HG03460 (cell line): Measurements from ENCODE around the gene RPA3.

Experiments used
- ATAC-seq: cut with Tn5 transposase; IDR thresholded peaks from one replicate; pipeline ENCODE4 v1.9.1; 2021; ENCODE audit not compliant: unreplicated experiment

The RPA3 gene

GRCh38 chr7:7718492-7718891, at the start of gene RPA3:
TSS of gene RPA3 (minus strand) at chr7:7718607. CDS start at chr7:7640418, 78,189 bp downstream.
- ATAC-seq: no peak

- no peak for ATAC-seq
These were observed 48.3 kb upstream of the RPA3 start for GRCh38 chr7:7766671-7767070.

GRCh38 chr7:7765422-7765821, 47.0 kb upstream of the RPA3 start:
- ATAC-seq: peak; percentile 73

- no peak for ATAC-seq
These were observed 46.4 kb upstream of the RPA3 start for GRCh38 chr7:7764520-7765396.

GRCh38 chr7:7761974-7762779, 43.8 kb upstream of the RPA3 start:
- peak; percentile 49 for ATAC-seq

- no peak for ATAC-seq
These were observed 43.0 kb upstream of the RPA3 start for GRCh38 chr7:7761340-7761973.

GRCh38 chr7:7757576-7757975, 39.2 kb upstream of the RPA3 start:
- no peak for ATAC-seq

GRCh38 chr7:7756577-7756976, 38.2 kb upstream of the RPA3 start:
- ATAC-seq: no peak

- no peak for ATAC-seq
These were observed 33.1 kb upstream of the RPA3 start for GRCh38 chr7:7751243-7752092.

- ATAC-seq: no peak
These were observed 32.3 kb upstream of the RPA3 start for GRCh38 chr7:7750571-7751242.

GRCh38 chr7:7746458-7746857, 28.1 kb upstream of the RPA3 start:
- no peak for ATAC-seq

- ATAC-seq: no peak
These were observed 27.6 kb upstream of the RPA3 start for GRCh38 chr7:7745966-7746365.

- no peak for ATAC-seq
These were observed 26.9 kb upstream of the RPA3 start for GRCh38 chr7:7745258-7745657.

GRCh38 chr7:7742223-7742622, 23.8 kb upstream of the RPA3 start:
- ATAC-seq: no peak

GRCh38 chr7:7740037-7740355, 21.6 kb upstream of the RPA3 start:
- no peak for ATAC-seq

GRCh38 chr7:7739204-7740036, 21.0 kb upstream of the RPA3 start:
- ATAC-seq: peak; percentile 85

- ATAC-seq: no peak
These were observed 20.2 kb upstream of the RPA3 start for GRCh38 chr7:7738622-7739021.

GRCh38 chr7:7738177-7738576, 19.8 kb upstream of the RPA3 start:
- no peak for ATAC-seq

- no peak for ATAC-seq
These were observed 19.3 kb upstream of the RPA3 start for GRCh38 chr7:7737674-7738073.
